SK-N-MC (cell line): Measurements from ENCODE around the gene TTC34.

ENCODE experiments used
- DNase-seq: peaks from one replicate; pipeline ENCODE4 v3.0.0-alpha.2; 2011; ENCODE audit warnings: low read depth, low spot score
- H3K27ac ChIP-seq: fragments of 200-600 bp; sonication (generic); 2 replicates; pipeline ENCODE4 v1.5.1; 2016; ENCODE audit warnings: mixed run types
- H3K36me3 ChIP-seq: fragments of 200-600 bp; sonication (generic); 2 replicates; pipeline ENCODE4 v1.6.1; 2017; ENCODE audit warnings: antibody characterized with exemption, low read length, mixed read lengths; ENCODE audit not compliant: insufficient read depth
- H3K4me3 ChIP-seq: fragments of 200-600 bp; sonication (generic); 2 replicates; pipeline ENCODE4 v1.5.1; 2016
- H3K9ac ChIP-seq: fragments of 200-600 bp; sonication (generic); 2 replicates; pipeline ENCODE4 v1.8.0; 2017; ENCODE audit warnings: mixed run types, mixed read lengths; ENCODE audit not compliant: insufficient read length
- H3K9me3 ChIP-seq: fragments of 200-600 bp; sonication (generic); 2 replicates; pipeline ENCODE4 v1.6.1; 2017; ENCODE audit warnings: low read depth, mild to moderate bottlenecking, antibody characterized with exemption, low read length, moderate library complexity, mixed read lengths
- EZH2 ChIP-seq: fragments of 200-600 bp; sonication (generic); IDR thresholded peaks from one replicate; pipeline ENCODE4 v1.6.1; 2017; ENCODE audit warnings: antibody characterized with exemption
- FOXP2 ChIP-seq: optimal IDR thresholded peaks from 2 replicates; pipeline ENCODE3; 2011; ENCODE audit warnings: mild to moderate bottlenecking, moderate library complexity; ENCODE audit not compliant: insufficient read depth; ENCODE audit errors: extremely low read length, control extremely low read depth
- POLR2AphosphoS5 ChIP-seq: IDR thresholded peaks from 2 replicates; pipeline ENCODE4 v1.6.1; 2012; ENCODE audit warnings: mild to moderate bottlenecking, low read depth, low read length, borderline replicate concordance

Gene TTC34

GRCh38 chr1:2805801-2806430 is 4.4 kb upstream of the TTC34 start:
- Histone ChIP-seq H3K27ac (no peak overlapping the region), H3K9ac (no peak overlapping the region), H3K9me3 (no peaks in the 10 kb centered on the region), H3K4me3 (no peak overlapping the region), H3K36me3 (no peaks in the 10 kb centered on the region)
- no peak for DNase-seq
- no peak for TF ChIP-seq FOXP2
- TF ChIP-seq POLR2AphosphoS5 = no peak
- TF ChIP-seq EZH2 = no peak

- no peaks in the 10 kb centered on the region for H3K36me3 ChIP-seq
- H3K27ac ChIP-seq = no peak overlapping the region
- no peak overlapping the region for H3K9ac ChIP-seq
- no peaks in the 10 kb centered on the region for H3K9me3 ChIP-seq
- no peak for DNase-seq
- no peak for TF ChIP-seq FOXP2
- no peak for TF ChIP-seq POLR2AphosphoS5
- TF ChIP-seq EZH2 = no peak
- no peak overlapping the region for H3K4me3 ChIP-seq
These were observed 3.3 kb upstream of the TTC34 start for GRCh38 chr1:2804628-2805351.

- Histone ChIP-seq H3K36me3 (no peaks in the 10 kb centered on the region), H3K9ac (no peak overlapping the region), H3K4me3 (no peak overlapping the region), H3K27ac (no peak overlapping the region), H3K9me3 (no peaks in the 10 kb centered on the region)
- TF ChIP-seq FOXP2 = no peak
- no peak for TF ChIP-seq EZH2
- TF ChIP-seq POLR2AphosphoS5 = no peak
- no peak for DNase-seq
These were observed 2.6 kb upstream of the TTC34 start for GRCh38 chr1:2803931-2804627.

- Histone ChIP-seq H3K36me3 (no peaks in the 10 kb centered on the region), H3K9me3 (no peaks in the 10 kb centered on the region), H3K27ac (no peak overlapping the region), H3K9ac (no peak overlapping the region), H3K4me3 (no peak overlapping the region)
- no peak for DNase-seq
- TF ChIP-seq EZH2 (no peak), POLR2AphosphoS5 (no peak), FOXP2 (no peak)
These were observed 1.8 kb upstream of the TTC34 start for GRCh38 chr1:2803086-2803930.

- no peak overlapping the region for H3K4me3 ChIP-seq
- H3K27ac ChIP-seq = no peak overlapping the region
- no peaks in the 10 kb centered on the region for H3K36me3 ChIP-seq
- no peak overlapping the region for H3K9ac ChIP-seq
- DNase-seq = no peak
- no peaks in the 10 kb centered on the region for H3K9me3 ChIP-seq
- no peak for TF ChIP-seq EZH2
- no peak for TF ChIP-seq FOXP2
- TF ChIP-seq POLR2AphosphoS5 = no peak
These were observed 998 bp upstream of the TTC34 start for GRCh38 chr1:2802421-2802961.

GRCh38 chr1:2801046-2801445 is 447 bp downstream of the TTC34 start:
- no peak overlapping the region for H3K9ac ChIP-seq

GRCh38 chr1:2800664-2801045 is 838 bp downstream of the TTC34 start:
- Histone ChIP-seq H3K9me3 (no peaks in the 10 kb centered on the region), H3K36me3 (no peaks in the 10 kb centered on the region), H3K9ac (no peak overlapping the region), H3K27ac (no peak overlapping the region), H3K4me3 (no peak overlapping the region)
- TF ChIP-seq POLR2AphosphoS5 = no peak
- no peak for TF ChIP-seq EZH2
- no peak for TF ChIP-seq FOXP2
- DNase-seq = no peak

More at GRCh38 chr1:2801046-2801445, 447 bp downstream of the TTC34 start:
- H3K27ac ChIP-seq = no peak overlapping the region
- H3K4me3 ChIP-seq = no peak overlapping the region
- no peaks in the 10 kb centered on the region for H3K9me3 ChIP-seq
- H3K36me3 ChIP-seq = no peaks in the 10 kb centered on the region
- DNase-seq = no peak
- TF ChIP-seq FOXP2 = no peak
- no peak for TF ChIP-seq EZH2
- no peak for TF ChIP-seq POLR2AphosphoS5
